Omental fat pad (tissue), 4 donors: ENCODE data around the gene CALY. TPM values are rescaled to one million over a fixed set of nuclear protein-coding genes. Genes with fewer than 3 reads are reported as not detected.

Source experiments
- ATAC-seq: fragments of 150-250 bp; one replicate; pipeline ENCODE4 v1.9.1; 2016; ENCODE audit warnings: mild to moderate bottlenecking, moderate library complexity; ENCODE audit not compliant: low FRiP score
- DNase-seq: peaks from one replicate; pipeline ENCODE4 v3.0.0-alpha.2; 2019; ENCODE audit warnings: low spot score
- small RNA-seq: library from RNA; depleted of rRNA; stranded (forward); fragments of <200 nt; gene quantifications from one replicate; pipeline ENCODE3, GENCODE V24; 2016
- total RNA-seq, 4 donors: library from RNA; depleted of rRNA; stranded (reverse); fragments of >200 nt; gene quantifications; one replicate each; pipeline ENCODE4 v1.1.0, GENCODE V29; 2016
- TF ChIP-seq, protein P1 (sequence below), 3 donors: fragments of 450-650 bp; IDR thresholded peaks; one replicate each; pipeline ENCODE4 v1.5.1; 2016 to 2017; ENCODE audit warnings: antibody characterized with exemption in 3 of 3, mild to moderate bottlenecking in 3 of 3, moderate library complexity in 2 of 3

CALY gene
- total RNA-seq, 4 donors from 2014 or later: not detected

DNA sequence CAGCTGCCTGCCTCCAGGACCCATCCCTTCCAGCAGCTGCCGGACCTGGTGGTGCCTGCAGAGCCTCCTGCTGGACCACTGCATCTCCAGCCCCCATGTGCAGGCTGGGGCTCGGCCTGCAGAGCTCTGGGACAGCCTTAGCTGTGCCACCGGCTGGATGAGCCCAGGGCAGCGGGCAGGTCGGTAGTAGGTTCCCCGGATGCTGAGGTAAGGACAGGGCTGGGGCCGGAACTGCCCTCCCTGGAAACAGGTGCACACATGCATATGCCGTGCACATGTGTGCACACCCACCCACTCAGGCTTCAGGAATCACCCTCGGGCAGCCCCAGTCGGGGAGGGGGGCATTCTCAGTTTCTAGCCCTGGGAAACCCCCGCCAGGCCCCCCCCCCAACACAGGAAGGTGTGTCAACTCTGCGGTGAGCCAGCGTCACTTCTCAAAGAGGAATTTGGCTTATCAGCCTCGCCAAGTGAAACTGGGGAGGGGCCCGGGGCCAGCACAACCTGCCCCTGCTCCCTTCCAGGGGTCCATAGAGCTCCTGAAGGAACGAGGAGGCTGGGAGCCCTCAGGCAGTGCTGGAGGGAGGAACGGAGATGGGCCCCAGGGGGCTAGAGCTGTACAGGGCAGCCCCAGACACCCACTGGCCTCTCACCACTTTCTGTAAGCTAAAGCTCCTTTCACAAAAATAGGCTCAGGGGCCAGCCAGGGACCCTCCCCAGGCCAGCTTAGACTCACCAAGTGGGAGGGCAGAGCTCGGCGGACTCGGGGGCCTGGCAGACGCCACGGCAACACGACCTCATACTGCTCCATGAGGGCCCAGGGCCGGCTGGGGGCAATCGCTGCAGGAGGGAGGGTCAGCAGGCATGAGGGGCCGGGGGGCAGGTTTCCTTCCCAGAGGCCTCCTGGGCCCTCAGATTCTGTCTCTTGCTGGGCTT lies 61.7 kb downstream of the CALY start:
- ATAC-seq (no peak), DNase-seq (no peak)
- TF ChIP-seq, protein P1, sequence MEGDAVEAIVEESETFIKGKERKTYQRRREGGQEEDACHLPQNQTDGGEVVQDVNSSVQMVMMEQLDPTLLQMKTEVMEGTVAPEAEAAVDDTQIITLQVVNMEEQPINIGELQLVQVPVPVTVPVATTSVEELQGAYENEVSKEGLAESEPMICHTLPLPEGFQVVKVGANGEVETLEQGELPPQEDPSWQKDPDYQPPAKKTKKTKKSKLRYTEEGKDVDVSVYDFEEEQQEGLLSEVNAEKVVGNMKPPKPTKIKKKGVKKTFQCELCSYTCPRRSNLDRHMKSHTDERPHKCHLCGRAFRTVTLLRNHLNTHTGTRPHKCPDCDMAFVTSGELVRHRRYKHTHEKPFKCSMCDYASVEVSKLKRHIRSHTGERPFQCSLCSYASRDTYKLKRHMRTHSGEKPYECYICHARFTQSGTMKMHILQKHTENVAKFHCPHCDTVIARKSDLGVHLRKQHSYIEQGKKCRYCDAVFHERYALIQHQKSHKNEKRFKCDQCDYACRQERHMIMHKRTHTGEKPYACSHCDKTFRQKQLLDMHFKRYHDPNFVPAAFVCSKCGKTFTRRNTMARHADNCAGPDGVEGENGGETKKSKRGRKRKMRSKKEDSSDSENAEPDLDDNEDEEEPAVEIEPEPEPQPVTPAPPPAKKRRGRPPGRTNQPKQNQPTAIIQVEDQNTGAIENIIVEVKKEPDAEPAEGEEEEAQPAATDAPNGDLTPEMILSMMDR (IDR thresholded peaks at IDR 0.05): no peak

Small RNAs within 50 kb of the gene (small RNA-seq; reads per million reads assigned to genes)
- gene AL360181.4 (not detected), gene BANF1P2 (not detected), gene MIR3944 (not detected)

Other genes starting within 250 kb of the CALY start
- gene ADGRA1, start 249.0 kb downstream of the CALY start, total RNA-seq: under 1 TPM in 1 of 4 donors, not detected in 3; 0.32 TPM
- 1 to 10 TPM in 3 of 4 donors, under 1 TPM in 1; 0.16 to 7.7 (median 1.7) TPM for gene KNDC1, start 176.7 kb downstream of the CALY start, total RNA-seq
- gene UTF1, start 106.7 kb downstream of the CALY start, total RNA-seq: not detected
- gene VENTX, start 99.0 kb downstream of the CALY start, total RNA-seq: 1 to 10 TPM in 2 of 4 donors, under 1 TPM in 2; 0.32 to 6.0 (median 2.4) TPM
- 10 to 100 TPM in 2 of 4 donors, 1 to 10 TPM in 2; 3.9 to 53.9 (median 8.4) TPM for gene ADAM8, start 60.0 kb downstream of the CALY start, total RNA-seq
- gene TUBGCP2, start 28.0 kb downstream of the CALY start, total RNA-seq: 10 to 100 TPM; 29.0 to 44.5 (median 36.3) TPM
- 10 to 100 TPM; 19.3 to 40.2 (median 23.3) TPM for gene ZNF511, start 28.0 kb downstream of the CALY start, total RNA-seq
- 1 to 10 TPM in 1 of 4 donors, not detected in 3; 3.3 TPM for gene PRAP1, start 10.5 kb upstream of the CALY start, total RNA-seq
- 10 to 100 TPM; 20.6 to 34.3 (median 24.1) TPM for gene FUOM, start 21.1 kb upstream of the CALY start, total RNA-seq
- 100 to 1,000 TPM in 3 of 4 donors, 10 to 100 TPM in 1; 96.0 to 197 (median 138) TPM for gene ECHS1, start 36.5 kb upstream of the CALY start, total RNA-seq
- 1 to 10 TPM; 3.8 to 7.7 (median 6.1) TPM for gene PAOX, start 42.4 kb upstream of the CALY start, total RNA-seq
- gene MTG1, start 57.3 kb upstream of the CALY start, total RNA-seq: 10 to 100 TPM; 14.6 to 30.9 (median 21.3) TPM
- gene SPRN, start 87.7 kb upstream of the CALY start, total RNA-seq: not detected
- 1 to 10 TPM; 1.3 to 5.2 (median 2.0) TPM for gene SCART1, start 117.0 kb upstream of the CALY start, total RNA-seq
- 1 to 10 TPM in 2 of 4 donors, under 1 TPM in 2; 0.31 to 2.3 (median 1.3) TPM for gene CYP2E1, start 190.5 kb upstream of the CALY start, total RNA-seq
- 10 to 100 TPM in 1 of 4 donors, under 1 TPM in 1, not detected in 2; 0.60 to 10.2 TPM for gene SYCE1, start 228.7 kb upstream of the CALY start, total RNA-seq